Glomerular visceral epithelial cell (primary cell): ENCODE results near the gene DCAF5.
A peak's percentile ranks its signal among the peaks of the same experiment; 100 is the strongest.
"Not testable (repeated sequence)": the region's sequence is repeated elsewhere in the genome, so short reads cannot be mapped to it uniquely, and the experiment has no call there.

Experiments
- DNase-seq: peaks from one replicate; pipeline ENCODE4 v3.0.0-alpha.2; 2016; ENCODE audit errors: extremely low spot score

The DCAF5 gene

GRCh38 chr14:69042787-69043444 is 110.0 kb downstream of the DCAF5 start:
- DNase-seq, result no peak

- no peak for DNase-seq
Measured at GRCh38 chr14:69042299-69042698, 110.6 kb downstream of the DCAF5 start.

- DNase-seq, result no peak
Measured at GRCh38 chr14:69041783-69042182, 111.1 kb downstream of the DCAF5 start.

- no peak for DNase-seq
Measured at GRCh38 chr14:69040353-69040752, 112.6 kb downstream of the DCAF5 start.

DNA sequence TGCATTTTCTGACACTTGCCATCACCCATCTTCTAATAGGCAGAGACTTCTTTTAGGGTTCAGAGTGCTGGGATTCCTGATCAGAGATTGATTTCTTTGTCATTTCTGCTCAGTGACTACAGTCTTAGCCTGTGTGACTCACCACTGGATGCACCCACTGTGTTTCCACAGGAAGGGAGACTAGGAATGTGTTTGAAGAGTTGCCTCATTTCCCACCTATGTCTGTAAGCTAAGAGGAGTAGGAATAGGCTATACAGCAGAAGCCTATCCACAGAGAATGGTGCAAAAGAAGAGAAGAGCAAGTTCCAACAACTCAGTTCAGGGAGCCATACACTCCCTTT is 113.7 kb downstream of the DCAF5 start:
- DNase-seq, result peak; percentile 82

GRCh38 chr14:69038455-69039287 is 114.2 kb downstream of the DCAF5 start:
- peak; percentile 91 for DNase-seq

DNA sequence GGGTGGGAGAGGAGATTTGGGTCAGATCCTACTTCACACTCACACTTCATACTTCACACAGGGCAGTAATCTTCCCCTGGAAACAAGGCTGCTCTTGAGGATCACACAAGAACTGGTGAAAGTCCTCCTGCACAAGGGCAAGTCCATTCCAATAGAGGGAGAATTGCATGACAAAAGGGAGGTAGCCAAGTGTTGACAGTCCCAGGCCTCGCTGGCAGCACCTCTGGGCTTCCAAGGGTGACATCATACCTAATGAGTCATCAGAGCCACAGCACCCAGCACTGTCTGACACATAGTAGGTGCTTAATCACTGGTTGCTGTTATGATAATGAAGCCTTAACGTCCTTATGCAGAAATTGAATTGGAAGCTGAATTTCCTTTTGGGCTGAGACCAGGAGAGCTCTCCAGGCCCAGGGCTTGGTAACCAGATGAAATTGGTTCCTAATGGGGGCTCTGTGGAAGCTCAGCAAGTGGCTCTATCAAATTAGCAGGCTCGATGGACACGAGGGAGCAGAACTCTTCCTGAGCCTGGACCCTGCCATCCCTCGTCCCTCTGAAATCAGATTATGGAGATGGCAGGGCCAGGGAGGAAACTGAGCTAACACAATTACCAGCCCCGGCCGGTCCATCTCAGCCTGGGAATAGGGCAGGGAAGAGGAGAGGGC is 115.0 kb downstream of the DCAF5 start:
- DNase-seq, result peak; percentile 51

GRCh38 chr14:69036757-69037506 is 116.0 kb downstream of the DCAF5 start:
- no peak for DNase-seq

- DNase-seq, result no peak
Measured at GRCh38 chr14:69034612-69035262, 118.2 kb downstream of the DCAF5 start.

DNA sequence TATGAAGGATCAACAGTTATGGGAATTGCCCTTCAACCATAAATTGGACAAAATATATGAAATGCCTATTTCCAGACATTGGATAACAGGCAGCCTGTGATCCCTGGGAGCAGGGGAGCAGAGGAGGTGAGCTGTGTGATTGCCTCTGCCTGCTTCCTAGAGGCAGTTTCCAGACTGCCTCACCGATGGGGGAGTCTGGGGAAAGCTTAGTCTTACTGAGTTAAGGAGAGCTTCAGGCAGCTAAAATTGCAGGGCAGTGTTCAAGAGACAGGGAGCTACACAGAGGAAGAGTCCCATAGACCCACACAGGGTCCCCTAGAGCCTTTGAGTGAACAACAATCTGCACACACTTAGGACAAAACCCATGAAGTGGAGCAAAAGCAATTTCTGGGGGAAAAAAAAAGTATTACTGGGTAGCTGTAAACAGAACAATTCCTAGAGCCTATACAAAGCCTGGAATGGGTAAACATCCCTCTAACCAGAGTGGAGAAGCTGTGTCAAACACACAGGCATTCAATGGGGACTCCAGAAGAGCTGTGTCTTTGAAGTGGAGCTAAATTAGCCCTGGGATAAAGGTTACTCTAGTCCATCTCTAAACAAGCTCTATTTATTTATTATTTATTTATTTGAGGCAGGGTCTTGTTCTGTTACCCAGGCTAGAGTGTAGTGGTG is 125.5 kb downstream of the DCAF5 start:
- DNase-seq, result no peak

- DNase-seq, result no peak
Measured at GRCh38 chr14:69023035-69023434, 129.9 kb downstream of the DCAF5 start.

DNA sequence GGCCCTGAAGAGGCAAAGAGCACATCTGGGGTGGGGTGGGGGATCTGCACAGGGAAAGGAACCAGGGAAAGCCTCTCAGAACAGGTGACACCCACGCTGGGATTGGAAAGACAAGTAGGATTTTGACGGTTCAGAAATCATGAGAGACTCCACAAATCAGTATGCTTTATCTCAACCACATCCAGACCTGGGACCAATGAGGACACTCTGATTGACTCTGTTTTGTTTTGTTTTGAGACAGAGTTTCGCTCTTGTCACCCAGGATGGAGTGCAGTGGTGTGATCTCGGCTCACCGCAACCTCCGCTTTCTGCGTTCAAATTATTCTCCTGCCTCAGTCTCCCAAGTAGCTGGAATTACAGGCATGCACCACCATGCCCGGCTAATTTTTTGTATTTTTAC is 130.8 kb downstream of the DCAF5 start:
- DNase-seq, result not testable (repeated sequence)

- DNase-seq, result no peak
Measured at GRCh38 chr14:69017706-69018105, 135.2 kb downstream of the DCAF5 start.

GRCh38 chr14:69014829-69015259 is 138.1 kb downstream of the DCAF5 start:
- no peak for DNase-seq

GRCh38 chr14:69013943-69014782 is 138.8 kb downstream of the DCAF5 start:
- DNase-seq, result peak; percentile 35

DNA sequence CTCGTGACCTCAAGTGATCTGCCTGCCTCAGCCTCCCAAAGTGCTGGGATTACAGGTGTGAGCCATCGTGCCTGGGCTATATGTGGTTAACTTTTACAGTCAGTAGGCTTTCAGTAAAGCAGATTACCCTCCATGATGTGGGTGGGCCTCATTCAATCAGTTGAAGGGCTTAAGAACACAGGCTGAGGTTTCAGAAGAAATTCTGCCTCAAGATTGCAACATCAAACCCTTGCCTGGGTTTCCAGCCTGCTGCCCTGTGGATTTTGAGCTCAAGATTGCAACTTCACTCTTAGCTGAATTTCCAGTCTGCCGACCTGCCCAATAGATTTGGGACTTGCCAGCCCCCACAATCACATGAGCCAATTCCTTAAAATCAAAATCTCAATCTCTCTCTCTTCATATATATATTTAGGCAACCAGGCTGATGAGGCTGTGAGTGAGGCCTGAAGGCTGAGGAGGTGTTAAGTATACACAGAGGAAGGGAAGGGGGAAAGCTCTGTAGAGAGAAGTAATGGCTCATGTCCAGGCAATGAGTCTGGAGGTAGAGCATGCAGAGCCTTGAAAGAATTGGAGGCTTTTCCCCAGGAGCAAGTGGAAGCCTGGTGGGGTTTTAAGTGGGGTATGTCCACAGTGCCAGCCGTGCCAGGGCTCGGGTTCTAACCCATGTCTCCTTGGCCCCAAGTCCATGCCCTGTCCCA is 140.5 kb downstream of the DCAF5 start:
- no peak for DNase-seq

DNA sequence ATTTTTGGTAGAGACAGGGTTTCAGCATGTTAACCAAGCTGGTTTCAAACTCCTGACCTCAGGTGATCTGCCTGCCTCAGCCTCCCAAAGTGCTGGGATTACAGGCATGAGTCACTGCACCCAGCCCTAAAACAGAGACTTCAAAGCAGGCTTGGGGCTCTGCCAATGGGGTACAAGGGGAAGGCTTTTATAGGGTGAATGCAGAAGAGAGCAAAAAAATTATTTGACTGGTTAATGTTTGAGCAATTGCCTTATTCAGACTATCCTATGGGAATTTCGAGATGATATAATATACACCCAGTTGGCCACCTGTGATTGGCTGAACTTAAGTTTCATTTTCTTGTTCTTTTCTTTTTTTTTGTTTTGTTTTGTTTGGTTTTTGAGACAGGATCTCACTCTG is 142.3 kb downstream of the DCAF5 start:
- DNase-seq, result no peak

DNA sequence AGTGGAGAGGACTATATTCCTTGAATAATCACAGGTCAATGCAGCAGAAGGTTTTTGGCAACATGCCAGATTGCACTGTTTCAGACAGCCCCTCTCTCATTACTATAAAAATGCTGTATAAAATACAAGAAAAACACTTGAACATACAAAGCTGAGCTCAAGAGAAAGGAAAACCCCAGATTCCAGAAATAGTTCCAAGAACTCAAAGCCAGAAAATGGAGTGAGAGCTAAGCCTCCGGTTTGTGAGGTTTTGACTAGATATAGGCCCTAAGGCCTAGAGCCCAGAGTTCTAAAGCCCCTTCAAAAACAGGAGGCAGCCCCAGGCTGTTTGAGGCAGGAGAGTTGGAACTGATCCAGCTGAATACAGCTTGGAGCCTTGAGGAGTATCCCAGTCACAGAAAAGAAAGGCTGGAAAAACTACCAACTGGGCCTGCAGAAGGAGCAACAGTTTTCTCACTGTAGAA is 144.5 kb downstream of the DCAF5 start:
- peak; percentile 20 for DNase-seq

GRCh38 chr14:69006346-69006745 is 146.6 kb downstream of the DCAF5 start:
- no peak for DNase-seq
